NCI-H2029 (cell line): Measurements from ENCODE around the gene WFS1.

Source experiments
- DNase-seq: peaks from one replicate; lab custom pipeline; 2025; lab: John Stamatoyannopoulos, UW

Gene WFS1

DNA sequence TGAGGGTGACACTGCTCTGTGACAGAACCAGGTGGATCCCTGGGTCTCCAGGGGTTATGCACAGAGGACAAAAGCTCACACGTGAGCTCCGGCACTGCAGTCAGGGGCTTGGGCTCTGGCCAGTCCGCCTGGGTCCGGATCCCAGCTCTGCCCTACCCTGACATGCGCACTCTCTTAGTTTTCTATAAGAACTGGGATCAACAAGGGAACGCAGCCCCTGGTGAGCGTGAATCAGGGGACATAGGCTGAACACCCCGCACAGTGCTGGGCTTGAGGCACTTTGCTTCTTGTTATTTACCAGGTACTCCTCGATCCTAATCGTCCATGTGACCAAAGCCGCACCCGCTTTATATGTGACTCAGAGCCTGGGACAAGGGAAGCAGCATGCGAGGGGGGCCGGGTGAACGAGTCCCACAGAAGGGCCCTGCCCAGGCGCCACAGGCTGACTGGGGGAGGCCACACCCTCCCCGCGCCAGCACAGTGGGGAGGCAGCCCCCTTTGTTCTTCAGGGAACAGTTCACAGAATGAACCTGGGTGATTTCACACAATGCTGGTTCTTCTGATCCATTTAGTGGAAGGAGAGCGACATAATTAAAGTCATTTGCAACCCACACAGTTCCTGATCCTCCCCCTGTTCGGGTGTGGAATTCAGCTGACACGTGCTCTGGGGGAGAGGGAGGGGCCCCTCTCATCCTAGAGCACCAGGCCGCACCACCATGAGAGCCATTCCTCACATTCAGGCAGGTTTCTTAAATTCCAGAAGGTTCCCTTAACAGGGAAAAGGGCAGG is 55.5 kb downstream of the WFS1 start:
- no peak for DNase-seq

- no peak for DNase-seq
These were observed 56.2 kb downstream of the WFS1 start for GRCh38 chr4:6325788-6326290.

DNA sequence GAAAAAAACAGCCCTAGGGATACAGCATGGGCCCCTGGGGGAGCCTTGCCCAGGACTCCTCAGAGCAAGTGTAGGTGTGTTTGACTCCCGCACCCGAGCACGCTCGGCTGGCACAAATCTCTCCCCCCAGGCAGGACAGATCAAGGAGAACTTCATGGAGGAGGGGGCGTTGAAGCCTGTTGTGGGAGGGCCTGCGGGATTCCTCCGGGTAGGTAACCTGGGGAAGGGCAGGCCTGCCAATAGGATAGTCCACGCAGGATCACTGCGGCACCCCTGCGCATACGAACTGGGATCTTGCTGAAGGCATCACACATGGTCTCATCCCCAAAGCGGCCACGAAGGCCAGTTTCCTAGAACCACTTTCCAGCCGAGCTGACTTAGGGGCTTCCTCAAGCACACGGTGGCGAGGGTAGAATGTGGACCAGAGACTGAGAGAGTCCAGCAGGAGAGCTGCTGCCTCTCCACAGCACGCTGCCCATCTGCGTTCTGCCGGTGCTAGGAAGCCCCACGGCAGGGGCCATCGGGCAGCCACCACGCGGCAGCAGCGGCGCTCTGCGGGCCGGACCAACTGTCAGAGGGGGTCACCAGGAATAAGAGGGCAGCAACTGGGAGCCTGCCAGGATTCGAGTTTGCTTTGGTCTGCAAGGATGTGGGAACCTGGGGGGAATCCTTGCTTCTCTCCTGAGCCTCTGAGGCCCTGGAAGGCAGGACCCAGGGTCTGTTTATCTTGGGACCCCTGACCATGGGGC is 56.8 kb downstream of the WFS1 start:
- no peak for DNase-seq

DNA sequence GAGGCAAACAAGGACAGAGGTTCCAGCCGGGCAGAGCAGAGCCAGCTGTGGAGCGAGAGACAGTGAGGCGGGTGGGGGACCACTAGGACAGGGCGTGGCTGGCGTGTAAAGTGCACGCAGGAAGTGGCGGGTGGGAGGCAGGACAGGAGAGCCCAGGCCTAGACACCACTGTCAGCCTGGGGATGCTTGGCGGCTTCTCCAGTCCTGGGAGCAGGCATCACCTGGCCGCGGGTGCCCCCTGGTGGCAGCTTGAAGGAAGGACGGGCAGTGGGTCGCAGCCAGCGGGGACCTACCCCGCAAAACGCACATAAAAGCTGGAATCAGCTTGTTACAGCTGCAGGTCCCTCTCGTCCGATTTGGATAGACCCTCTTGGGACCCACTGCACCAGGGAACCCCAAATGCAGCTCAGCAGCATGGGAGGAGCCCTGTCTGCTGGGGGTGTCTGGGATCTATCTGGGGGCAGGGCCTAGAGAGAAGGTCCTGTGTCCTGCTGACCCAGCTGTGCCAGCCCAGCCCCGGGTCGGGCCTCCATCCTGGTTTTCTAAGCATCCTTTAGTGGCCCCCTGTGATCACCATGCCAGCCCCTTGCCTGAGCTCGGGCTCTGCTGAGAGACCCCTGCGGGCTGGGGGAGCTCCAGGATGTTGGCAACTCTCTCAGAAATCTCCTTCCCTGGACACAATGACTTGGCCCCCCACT is 57.7 kb downstream of the WFS1 start:
- DNase-seq = peak; percentile 54

DNA sequence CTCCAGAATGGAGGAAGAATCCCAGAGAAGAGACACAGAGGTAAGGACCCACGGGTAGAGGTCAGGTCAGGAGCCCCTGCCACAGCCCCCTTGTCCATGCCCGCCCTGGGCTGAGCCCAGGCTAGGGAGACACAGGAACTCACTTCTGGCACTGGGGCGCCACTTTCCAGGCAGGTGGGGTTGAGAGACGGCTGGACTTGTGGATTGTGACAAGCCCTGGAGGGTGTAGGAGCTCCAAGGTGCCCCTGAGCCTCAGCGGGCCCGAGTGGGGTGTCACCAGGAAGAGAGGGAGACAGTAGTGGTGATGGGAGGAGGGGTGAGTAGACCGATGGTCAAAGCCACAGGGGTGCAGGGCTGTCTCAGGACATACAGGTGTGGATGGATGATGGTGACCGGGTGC is 58.9 kb downstream of the WFS1 start:
- no peak for DNase-seq

GRCh38 chr4:6329478-6330383 is 60.1 kb downstream of the WFS1 start:
- DNase-seq = no peak

DNA sequence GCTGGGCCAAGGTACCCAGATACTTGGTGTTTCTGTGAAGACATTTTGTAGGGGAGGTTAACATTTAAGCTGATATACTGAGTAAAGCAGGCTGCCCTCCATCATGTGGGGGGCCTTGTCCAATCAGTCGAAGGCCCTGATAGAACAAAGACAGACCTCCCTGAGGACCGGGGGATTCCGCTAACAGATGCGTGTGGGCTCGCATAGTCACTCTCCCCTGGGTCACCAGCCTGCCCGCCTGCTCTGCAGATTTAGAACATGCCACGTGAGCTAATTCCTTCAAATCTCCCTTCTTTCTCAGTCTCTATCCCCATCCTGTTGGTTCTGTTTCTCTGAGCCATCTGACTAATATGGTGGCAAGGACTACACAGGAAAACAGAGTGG is 60.7 kb downstream of the WFS1 start:
- DNase-seq = no peak

DNA sequence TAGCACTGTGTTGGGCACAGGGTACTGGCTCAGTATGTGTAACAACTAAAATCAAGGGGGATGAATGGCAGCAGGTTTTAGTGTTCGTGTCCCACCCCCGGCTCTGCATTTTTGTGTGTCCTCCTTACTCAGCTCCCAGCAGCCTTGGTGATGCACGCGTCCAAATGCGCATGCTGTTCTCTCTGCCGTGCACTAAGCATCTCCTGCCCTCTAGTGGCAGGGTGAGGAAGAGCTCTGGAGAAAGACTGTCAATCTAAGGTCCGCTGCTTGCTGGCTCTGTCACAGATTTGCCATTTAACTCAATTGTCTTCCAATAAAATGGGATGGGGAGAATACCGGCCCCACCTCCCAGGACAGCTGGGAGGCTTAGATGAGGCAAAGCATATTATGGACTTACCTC is 61.4 kb downstream of the WFS1 start:
- peak; percentile 4 for DNase-seq

DNA sequence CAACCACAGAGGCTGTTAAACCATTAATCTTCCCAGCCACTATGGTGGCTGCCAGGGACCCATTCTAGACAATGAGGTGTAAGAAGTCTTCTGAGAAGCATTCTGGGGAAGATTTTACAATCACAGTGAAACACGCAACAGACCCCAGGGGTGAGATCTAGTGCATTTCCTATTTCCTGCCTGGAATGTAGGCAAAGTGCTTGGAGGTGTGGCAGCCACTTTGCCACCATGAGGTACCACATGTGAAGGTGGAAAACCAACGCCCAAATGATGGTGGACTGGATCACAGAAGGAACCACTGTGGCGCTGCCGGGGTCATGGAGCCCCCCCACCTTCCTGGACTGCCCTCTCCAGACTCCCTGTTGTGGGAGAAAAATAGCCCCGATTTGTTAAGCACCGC is 61.8 kb downstream of the WFS1 start:
- no peak for DNase-seq

- DNase-seq = peak; percentile 8
These were observed 62.5 kb downstream of the WFS1 start for GRCh38 chr4:6332042-6332668.

GRCh38 chr4:6332669-6333050 is 63.0 kb downstream of the WFS1 start:
- no peak for DNase-seq

DNA sequence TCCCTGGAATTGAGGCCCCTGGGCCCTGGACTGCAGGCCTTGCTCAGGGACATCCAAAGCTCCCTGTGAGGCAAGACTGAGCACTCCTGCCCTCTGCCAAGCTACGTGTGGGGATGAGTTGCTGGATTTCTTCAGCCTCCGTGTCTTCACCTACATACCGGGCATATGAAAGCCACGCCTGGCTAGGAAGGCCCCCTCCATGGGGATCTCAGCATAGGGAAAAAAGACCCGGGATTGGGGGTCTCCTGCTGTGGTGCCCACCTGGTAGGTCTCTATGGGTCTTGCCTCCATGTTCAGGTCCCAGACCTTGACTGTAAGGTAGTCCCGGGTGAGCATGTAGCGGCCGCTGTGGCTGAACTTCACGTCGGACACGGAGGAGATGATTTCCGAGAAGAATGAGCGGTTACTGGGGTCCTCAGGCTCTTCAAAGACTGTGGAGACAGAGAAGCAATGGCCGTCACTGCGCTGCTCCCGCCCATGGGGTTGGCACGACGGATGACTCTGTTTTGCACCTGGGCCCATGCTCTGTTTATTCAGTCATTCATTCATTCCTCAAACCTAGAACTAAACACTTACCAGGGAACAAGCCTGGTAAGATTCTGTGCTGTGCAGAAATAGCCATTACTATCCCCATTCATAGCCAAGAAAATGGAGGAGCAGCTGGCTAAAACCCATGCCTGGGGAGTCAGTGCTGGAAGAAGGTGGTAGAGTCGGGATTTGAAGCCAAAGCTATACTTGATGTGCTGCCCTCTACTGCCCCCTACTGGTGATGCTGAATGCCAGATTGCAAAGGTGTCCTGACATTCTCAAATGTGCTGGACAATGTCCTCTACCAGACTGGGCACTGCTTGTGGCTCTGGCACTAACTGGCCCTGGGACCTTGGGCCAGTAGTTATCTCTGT is 63.9 kb downstream of the WFS1 start:
- no peak for DNase-seq

DNA sequence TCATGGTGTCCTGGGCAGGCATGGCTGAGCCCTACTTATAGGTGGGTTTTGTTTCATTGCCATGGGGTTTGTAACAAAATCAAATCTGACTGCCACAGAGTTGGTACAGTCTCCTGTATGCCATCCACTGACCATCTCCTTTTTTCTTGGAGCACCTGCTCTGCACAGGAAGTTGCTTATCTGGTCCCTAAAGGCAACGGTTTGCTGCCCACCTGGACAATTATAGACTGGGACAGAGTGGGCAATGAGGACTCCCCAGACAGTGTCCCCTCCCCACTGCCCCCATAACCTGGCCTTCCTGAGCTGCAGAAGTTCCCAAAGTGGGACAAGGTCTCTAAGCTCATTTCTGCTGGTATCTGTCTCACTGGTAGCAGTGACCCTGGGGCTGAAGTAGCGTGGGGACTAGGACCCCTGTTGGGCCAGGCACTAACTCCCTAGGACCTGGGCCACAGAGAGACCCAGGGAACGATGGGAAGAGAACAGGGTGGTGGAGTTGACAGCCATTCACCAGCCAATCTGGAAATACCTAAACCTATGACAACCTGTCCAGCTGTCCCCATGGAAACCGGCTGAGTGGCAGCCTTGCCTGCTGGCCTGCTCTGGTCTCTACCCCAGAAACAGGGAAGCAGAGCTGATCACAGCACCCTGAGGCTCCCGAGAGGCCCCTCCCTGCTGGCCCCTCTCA is 64.7 kb downstream of the WFS1 start:
- no peak for DNase-seq

- no peak for DNase-seq
These were observed 65.5 kb downstream of the WFS1 start for GRCh38 chr4:6335040-6335590.

DNA sequence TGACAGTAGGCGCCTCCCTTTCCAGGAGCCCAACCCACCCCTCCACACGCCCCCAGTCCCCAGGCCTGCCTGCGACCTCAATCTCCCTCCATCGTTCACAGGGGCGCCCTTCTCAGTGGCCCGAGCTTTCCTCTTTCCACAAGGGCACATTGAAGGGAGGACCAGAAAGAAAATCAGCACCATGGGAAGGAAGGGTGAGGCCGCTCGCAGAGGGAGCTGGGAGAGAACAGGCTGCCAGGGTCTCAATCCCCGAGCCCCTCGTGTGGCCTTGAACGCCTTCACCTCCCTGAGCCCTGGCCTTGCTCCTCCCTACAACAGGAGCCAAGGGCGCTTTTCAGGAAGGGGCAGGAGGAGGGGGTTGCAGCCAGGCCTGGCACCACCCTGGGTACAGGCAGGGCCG is 66.5 kb downstream of the WFS1 start:
- no peak for DNase-seq

DNA sequence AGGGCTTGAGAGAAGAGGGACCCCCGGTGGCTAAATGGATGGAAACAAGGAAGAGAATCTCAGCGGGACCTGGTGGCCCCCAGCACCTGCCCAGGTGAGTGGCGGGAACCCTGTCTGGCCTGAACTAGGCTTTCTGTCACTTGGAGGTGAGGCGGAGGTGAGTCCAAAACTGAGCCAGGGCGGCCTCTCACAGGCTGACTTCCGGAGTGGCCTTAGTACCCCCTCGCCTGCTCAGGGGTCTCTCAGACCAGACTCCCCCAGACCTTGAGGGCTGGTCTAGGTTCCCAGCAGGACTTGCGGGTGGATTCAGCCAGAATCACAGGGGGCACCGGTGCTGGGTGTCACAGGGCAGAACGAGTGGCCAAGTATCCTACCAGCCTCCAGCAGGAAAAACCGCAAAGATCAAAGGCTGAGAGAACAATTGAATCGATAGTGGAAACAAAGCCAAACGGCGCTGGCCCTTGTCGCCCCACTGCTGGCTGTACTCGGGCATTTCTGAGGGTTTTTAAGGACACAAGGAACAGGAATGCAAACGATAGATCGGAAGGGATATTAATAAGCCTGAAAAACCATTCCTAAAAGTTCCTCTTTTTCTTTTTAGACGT is 67.8 kb downstream of the WFS1 start:
- peak; percentile 21 for DNase-seq

DNA sequence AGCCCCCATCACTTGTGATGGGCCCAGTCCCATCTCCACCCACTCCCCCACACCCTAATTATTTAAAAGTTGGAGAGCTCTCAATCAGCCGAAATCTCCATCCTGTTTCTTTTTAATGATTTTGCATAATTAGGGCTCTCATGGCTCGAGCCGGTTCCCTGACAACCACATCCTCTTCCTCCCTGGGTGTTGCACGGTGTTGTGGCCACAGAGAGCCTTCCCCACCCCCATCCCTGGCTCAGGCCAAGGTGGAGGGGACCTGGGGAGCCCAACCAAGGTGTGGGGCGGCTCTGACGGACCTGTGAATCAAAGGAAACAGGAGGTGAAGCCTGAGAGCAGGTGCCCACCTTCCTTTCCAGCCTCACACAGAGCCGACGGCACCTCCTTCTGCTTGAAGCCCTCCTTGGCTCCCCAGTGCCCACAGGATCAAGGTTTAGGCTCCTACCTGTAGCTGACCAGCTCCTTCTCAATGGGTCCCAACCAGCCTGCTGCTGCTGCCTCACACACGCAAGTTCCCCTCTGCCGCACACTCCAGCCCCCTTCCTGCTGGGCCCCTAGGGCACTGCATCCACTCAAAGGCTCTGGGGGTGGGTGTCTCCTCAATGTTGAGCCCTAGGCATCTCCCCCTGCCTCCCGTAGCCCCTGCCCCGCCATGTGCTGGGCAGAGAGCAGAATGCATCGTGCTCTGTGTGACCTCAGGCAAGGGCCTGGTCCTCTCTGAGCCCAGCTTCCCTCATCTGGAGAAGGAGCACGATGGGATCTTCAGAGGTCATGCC is 68.7 kb downstream of the WFS1 start:
- DNase-seq = no peak
